K562 (cell line): ENCODE results near the gene HIRIP3. TPM values are rescaled to one million over a fixed set of nuclear protein-coding genes. Genes with fewer than 3 reads are reported as not detected.
A peak's percentile ranks its signal among the peaks of the same experiment; 100 is the strongest.

Source experiments
- ATAC-seq: fragments of 200-7000 bp; cut with Tn5 transposase; 3 replicates; pipeline ENCODE4 v1.9.1; 2020; ENCODE audit warnings: moderate library complexity
- BruUV-seq: library from RNA; stranded (reverse); fragments of 400-500 nt; replicated peaks from 2 replicates; lab custom pipeline; 2021; lab: Mats Ljungman, UMichigan
- CTCF ChIA-PET: fragments of 300-600 bp; formaldehyde crosslinking; extraction: SDS; loops from one replicate; lab custom pipeline; 2021; ENCODE audit warnings: low intra/inter-chr PET ratio; lab: Yijun Ruan, JAX
- POLR2A ChIA-PET: fragments of 300-600, 350-650 bp; sonication (Branson Sonifier 250); formaldehyde crosslinking; extraction: SDS; loops from one replicate; lab custom pipeline; 2021; ENCODE audit warnings: antibody characterized with exemption, inconsistent platforms; lab: Yijun Ruan, JAX
- DNase-seq, 4 experiments: peaks; one replicate each; pipeline versions ENCODE4 v3.0.0 to v3.0.0-alpha.2; 2011 to 2018; ENCODE audit warnings: low spot score in 3 of 4, mixed read lengths in 3 of 4; ENCODE audit errors: extremely low read depth in 1 of 4
- FAIRE-seq: peaks from 2 replicates; lab custom pipeline; 2011; peaks lifted over from hg19 to GRCh38; lab: Jason Lieb, UNC
- H2AFZ ChIP-seq: 2 replicates; pipeline ENCODE4 v1.6.0; 2011; ENCODE audit warnings: low read depth, low read length, control low read depth, inconsistent platforms
- H3K27ac ChIP-seq: fragments of 200-600 bp; 3 replicates; pipeline ENCODE4 v1.8.0; 2011; ENCODE audit warnings: low read depth, mild to moderate bottlenecking, control low read depth, inconsistent platforms, low read length, moderate library complexity, mixed read lengths; ENCODE audit errors: extremely low read depth
- H3K27me3 ChIP-seq, 2 experiments: fragments of 300-600 bp in 1 of 2; 2 replicates in 1 of 2; 3 replicates in 1 of 2; pipeline versions ENCODE4 v1.6.0 to v1.8.0; 2011; ENCODE audit warnings: inconsistent platforms in 2 of 2, low read length in 2 of 2, mild to moderate bottlenecking in 1 of 2, mixed read lengths in 1 of 2, moderate library complexity in 1 of 2; ENCODE audit not compliant: control insufficient read depth in 2 of 2, insufficient read depth in 2 of 2
- H3K36me3 ChIP-seq: fragments of 300-600 bp; 3 replicates; pipeline ENCODE4 v1.8.0; 2011; ENCODE audit warnings: mild to moderate bottlenecking, low read length, inconsistent platforms; ENCODE audit not compliant: control insufficient read depth, insufficient read depth
- H3K4me1 ChIP-seq, 2 experiments: fragments of 200-600 bp in 1 of 2; replicated peaks in 1 of 2; 2 replicates in 1 of 2; 3 replicates in 1 of 2; pipeline versions ENCODE4 v1.5.1 to v1.8.0; 2011; ENCODE audit warnings: inconsistent platforms in 2 of 2, low read length in 2 of 2, mild to moderate bottlenecking in 1 of 2, mixed read lengths in 1 of 2, moderate library complexity in 1 of 2; ENCODE audit not compliant: control insufficient read depth in 2 of 2, insufficient read depth in 2 of 2
- H3K4me2 ChIP-seq: 2 replicates; pipeline ENCODE4 v1.6.1; 2011; ENCODE audit warnings: low read length, control low read depth, inconsistent platforms, mixed read lengths; ENCODE audit not compliant: insufficient read depth
- H3K4me3 ChIP-seq: fragments of 200-600 bp; sonication (generic), shearing (Covaris generic); 2 replicates; pipeline ENCODE4 v1.5.1; 2016; ENCODE audit warnings: control low read depth, inconsistent platforms
- H3K79me2 ChIP-seq: fragments of 200-600 bp; 3 replicates; pipeline ENCODE4 v1.8.0; 2011; ENCODE audit warnings: low read length, inconsistent platforms; ENCODE audit not compliant: control insufficient read depth, insufficient read depth
- H3K9ac ChIP-seq, 2 experiments: 2 replicates each; pipeline versions ENCODE4 v1.6.0 to v1.6.1; 2011; ENCODE audit warnings: low read depth in 2 of 2, low read length in 2 of 2, control low read depth in 1 of 2, inconsistent platforms in 1 of 2, mild to moderate bottlenecking in 1 of 2, mixed read lengths in 1 of 2; ENCODE audit not compliant: insufficient read depth in 1 of 2
- H3K9me1 ChIP-seq: one replicate; pipeline ENCODE4 v1.6.0; 2011; ENCODE audit warnings: inconsistent platforms, mild to moderate bottlenecking, low read length, moderate library complexity; ENCODE audit not compliant: control insufficient read depth, insufficient read depth
- H3K9me3 ChIP-seq: replicated peaks from 2 replicates; pipeline ENCODE4 v1.5.1; 2011; ENCODE audit warnings: low read depth, low read length, inconsistent platforms; ENCODE audit not compliant: control insufficient read depth, insufficient read depth
- H4K20me1 ChIP-seq: replicated peaks from 2 replicates; pipeline ENCODE4 v1.6.1; 2011; ENCODE audit warnings: low read length, inconsistent platforms, mixed read lengths; ENCODE audit not compliant: control insufficient read depth, insufficient read depth
- BHLHE40 ChIP-seq: IDR thresholded peaks from 2 replicates; pipeline ENCODE4 v1.6.1; 2011; ENCODE audit warnings: low read length, improper control_type of control experiment
- COPS2 ChIP-seq: fragments of 450-650 bp; conservative IDR thresholded peaks from 2 replicates; pipeline ENCODE4 v1.6.1; 2016; ENCODE audit warnings: mild to moderate bottlenecking, moderate library complexity
- GATA2 ChIP-seq: sonication (generic); formaldehyde crosslinking; IDR thresholded peaks from 2 replicates; pipeline ENCODE4 v1.4.0; 2020; ENCODE audit warnings: mild to moderate bottlenecking, missing genetic modification reagents
- MAFF ChIP-seq: IDR thresholded peaks from 2 replicates; pipeline ENCODE4 v1.6.1; 2012; ENCODE audit warnings: low read length, improper control_type of control experiment
- MAFK ChIP-seq: IDR thresholded peaks from 2 replicates; pipeline ENCODE4 v1.6.1; 2011; ENCODE audit warnings: low read length, improper control_type of control experiment
- NCOA2 ChIP-seq, 2 experiments: fragments of 450-650 bp; IDR thresholded peaks; 2 replicates each; pipeline ENCODE4 v1.6.1; 2018; ENCODE audit warnings: mild to moderate bottlenecking in 2 of 2, moderate library complexity in 1 of 2; ENCODE audit not compliant: partially characterized antibody in 2 of 2
- NUFIP1 ChIP-seq: fragments of 450-650 bp; IDR thresholded peaks from 2 replicates; pipeline ENCODE4 v1.6.1; 2018; ENCODE audit not compliant: partially characterized antibody
- PKNOX1 ChIP-seq: fragments of 450-650 bp; IDR thresholded peaks from 2 replicates; pipeline ENCODE4 v1.6.1; 2016
- RCOR1 ChIP-seq, 2 experiments: IDR thresholded peaks; 2 replicates each; pipeline ENCODE4 v1.6.1; 2012; ENCODE audit warnings: low read depth in 2 of 2, low read length in 2 of 2, borderline replicate concordance in 1 of 2, improper control_type of control experiment in 1 of 2
- TCF3 ChIP-seq: sonication (generic); formaldehyde crosslinking; IDR thresholded peaks from 2 replicates; pipeline ENCODE4 v1.4.0; 2020; ENCODE audit warnings: mild to moderate bottlenecking, missing genetic modification reagents
- TEAD4 ChIP-seq, 2 experiments: sonication (generic) in 1 of 2; formaldehyde crosslinking in 1 of 2; IDR thresholded peaks; 2 replicates each; pipeline versions ENCODE4 v1.6.1 to v1.8.0; 2012 to 2022; ENCODE audit warnings: borderline replicate concordance in 1 of 2, inconsistent platforms in 1 of 2, low read length in 1 of 2, mild to moderate bottlenecking in 1 of 2, missing genetic modification reagents in 1 of 2
- ZNF316 ChIP-seq: fragments of 450-650 bp; IDR thresholded peaks from 2 replicates; pipeline ENCODE4 v1.6.1; 2016
- ZNF586 ChIP-seq: fragments of 450-650 bp; formaldehyde crosslinking; conservative IDR thresholded peaks from 2 replicates; pipeline ENCODE4 v1.4.0; 2020; ENCODE audit warnings: mild to moderate bottlenecking, moderate library complexity
- WGBS: fragments of 100-300 bp; shearing (Covaris generic); methylation state at CpG from one replicate; pipeline ENCODE4 v1.1.6; 2016; ENCODE audit warnings: low coverage, mixed read lengths; ENCODE audit not compliant: insufficient coverage; ENCODE audit errors: missing lambda C conversion rate; 5-methylcytosine and 5-hydroxymethylcytosine counted together
- in situ Hi-C: fragments of 300-500 bp; cut with MboI; formaldehyde crosslinking; loops from 4 replicates; pipeline ENCODE4 v1.15.0; 2018; ENCODE audit warnings: inconsistent platforms, mixed read lengths
- intact Hi-C: fragments of 100-400 bp; cut with micrococcal nuclease; formaldehyde crosslinking; loops from 2 replicates; pipeline ENCODE4 v1.14.2; 2022
- polyA plus RNA-seq, 8 experiments: library from polyadenylated mRNA; depleted of rRNA in 4 of 8; stranded (reverse) in 5 of 8; unstranded in 3 of 8; fragments of >200 nt; fragmentation: Nextera tagmentation in 2 of 8; fragmentation: Illumina TruSeq in 1 of 8; extraction: Ambion mirVana in 2 of 8; extraction: Trizol in 1 of 8; gene quantifications; 2 replicates each; pipeline versions ENCODE4 v1.2.1 to v1.2.3, GENCODE V29; 2011 to 2014; ENCODE audit warnings: inconsistent platforms in 1 of 8, missing spikeins in 1 of 8
- total RNA-seq, 7 experiments: library from RNA; depleted of rRNA in 6 of 7; stranded (reverse); fragments of >200 nt in 6 of 7; fragmentation: Illumina TruSeq in 2 of 7; extraction: Trizol in 2 of 7; gene quantifications; 2 replicates each; pipeline versions ENCODE4 v1.2.1 to v1.2.3, GENCODE V29; 2011 to 2021; ENCODE audit warnings: low replicate concordance in 1 of 7
- TF ChIP-seq, protein P1 (sequence below): fragments of 250-450 bp; sonication (Bioruptor Pico); IDR thresholded peaks from 2 replicates; pipeline ENCODE4 v1.8.0; 2022; ENCODE audit warnings: inconsistent platforms
- TF ChIP-seq, protein P2 (sequence below): fragments of 450-650 bp; IDR thresholded peaks from 2 replicates; pipeline ENCODE4 v1.7.1; 2018; ENCODE audit warnings: mild to moderate bottlenecking, low read depth; ENCODE audit not compliant: partially characterized antibody
- TF ChIP-seq, protein P3 (sequence below): sonication (generic); formaldehyde crosslinking; IDR thresholded peaks from 2 replicates; pipeline ENCODE4 v1.8.1; 2023; ENCODE audit warnings: mild to moderate bottlenecking, missing genetic modification reagents

The HIRIP3 gene
- total and polyA plus RNA-seq, 9 of the 15 experiments (the other 6 are each of a cell fraction or from before 2014, with no cell fraction given): 3.3 to 38.2 (median 18.2) TPM

DNA sequence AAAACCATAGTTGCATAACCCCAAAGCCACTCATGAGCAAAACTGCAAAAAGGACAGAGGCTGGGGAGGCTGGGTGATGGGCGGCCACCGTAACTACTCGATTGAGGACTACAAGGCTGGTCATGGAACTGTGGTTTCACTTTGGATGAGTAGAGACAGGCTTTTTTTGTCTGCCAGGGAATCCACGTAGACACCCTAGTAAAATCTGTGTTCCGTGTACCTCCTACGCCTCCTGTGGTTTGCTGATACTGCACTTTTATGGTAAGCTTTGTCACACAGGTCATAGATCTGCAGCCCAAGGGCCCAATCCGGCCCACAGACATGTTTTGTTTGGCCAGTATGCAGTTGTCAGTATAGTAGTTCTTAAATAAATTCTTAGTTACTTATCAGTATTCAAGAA, 37.9 kb upstream of the HIRIP3 start:
- in situ Hi-C loops (no loop called here), intact Hi-C loops (no loop called here)
- Histone ChIP-seq H3K9me1 (peaks cover 3% of the 10 kb centered on the region), H3K4me2 (no peak overlapping the region), H3K4me1 (peaks cover 0 to 25% of the 10 kb centered on the region in 2 experiments; a peak in 2 of 5 replicates), H3K27me3 (peaks cover 14 to 54% of the 10 kb centered on the region in 2 experiments; a peak in 4 of 5 replicates), H3K9ac (no peak overlapping the region), H3K36me3 (no peaks in the 10 kb centered on the region), H3K9me3 (no peaks in the 10 kb centered on the region), H3K27ac (no peak overlapping the region), H3K79me2 (no peaks in the 10 kb centered on the region), H4K20me1 (peaks cover 13% of the 10 kb centered on the region; the same call in 1 of the 2 replicates), H3K4me3 (no peak overlapping the region), H2AFZ (no peak overlapping the region)
- POLR2A ChIA-PET: no interaction called here
- CTCF ChIA-PET: no interaction called here
- BruUV-seq: no TSS peak
- WGBS: 8% methylated on average over 7 of the region's 7 CpGs
- ATAC-seq: peak; percentile 28; the same call in 2 of the 3 replicates
- peak; percentile 32 to 57 (median 46) for DNase-seq
- peak; percentile 70 for FAIRE-seq
- TF ChIP-seq GATA2 (no peak), TCF3 (CRISPR knock-in tag) (peak; percentile 68), MAFK (peak; percentile 93), COPS2 (no peak), NUFIP1 (no peak), RCOR1 (IDR thresholded peaks at IDR 0.05; ENCODE audit: borderline replicate concordance in 1 of 2, low read depth in 2 of 2, low read length in 2 of 2) (peak; percentile 84 to 98), TEAD4 (IDR thresholded peaks at IDR 0.05; ENCODE audit: low read length) (peak; percentile 59; the same call in 1 of the 2 replicates), TEAD4 (CRISPR knock-in tag; IDR thresholded peaks at IDR 0.05; ENCODE audit: borderline replicate concordance) (no peak), PKNOX1 (0 out of 2 replicates have a peak, but pooled peaks have one; percentile 6), NCOA2 (IDR thresholded peaks at IDR 0.05; ENCODE audit: partially characterized antibody in 2 of 2) (no peak), ZNF586 (CRISPR knock-in tag) (no peak), MAFF (peak; percentile 91), ZNF316 (peak; percentile 98), BHLHE40 (0 out of 2 replicates have a peak, but pooled peaks have one; percentile 13)
- TF ChIP-seq, protein P1, sequence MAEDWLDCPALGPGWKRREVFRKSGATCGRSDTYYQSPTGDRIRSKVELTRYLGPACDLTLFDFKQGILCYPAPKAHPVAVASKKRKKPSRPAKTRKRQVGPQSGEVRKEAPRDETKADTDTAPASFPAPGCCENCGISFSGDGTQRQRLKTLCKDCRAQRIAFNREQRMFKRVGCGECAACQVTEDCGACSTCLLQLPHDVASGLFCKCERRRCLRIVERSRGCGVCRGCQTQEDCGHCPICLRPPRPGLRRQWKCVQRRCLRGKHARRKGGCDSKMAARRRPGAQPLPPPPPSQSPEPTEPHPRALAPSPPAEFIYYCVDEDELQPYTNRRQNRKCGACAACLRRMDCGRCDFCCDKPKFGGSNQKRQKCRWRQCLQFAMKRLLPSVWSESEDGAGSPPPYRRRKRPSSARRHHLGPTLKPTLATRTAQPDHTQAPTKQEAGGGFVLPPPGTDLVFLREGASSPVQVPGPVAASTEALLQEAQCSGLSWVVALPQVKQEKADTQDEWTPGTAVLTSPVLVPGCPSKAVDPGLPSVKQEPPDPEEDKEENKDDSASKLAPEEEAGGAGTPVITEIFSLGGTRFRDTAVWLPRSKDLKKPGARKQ: no peak
- TF ChIP-seq, protein P2, sequence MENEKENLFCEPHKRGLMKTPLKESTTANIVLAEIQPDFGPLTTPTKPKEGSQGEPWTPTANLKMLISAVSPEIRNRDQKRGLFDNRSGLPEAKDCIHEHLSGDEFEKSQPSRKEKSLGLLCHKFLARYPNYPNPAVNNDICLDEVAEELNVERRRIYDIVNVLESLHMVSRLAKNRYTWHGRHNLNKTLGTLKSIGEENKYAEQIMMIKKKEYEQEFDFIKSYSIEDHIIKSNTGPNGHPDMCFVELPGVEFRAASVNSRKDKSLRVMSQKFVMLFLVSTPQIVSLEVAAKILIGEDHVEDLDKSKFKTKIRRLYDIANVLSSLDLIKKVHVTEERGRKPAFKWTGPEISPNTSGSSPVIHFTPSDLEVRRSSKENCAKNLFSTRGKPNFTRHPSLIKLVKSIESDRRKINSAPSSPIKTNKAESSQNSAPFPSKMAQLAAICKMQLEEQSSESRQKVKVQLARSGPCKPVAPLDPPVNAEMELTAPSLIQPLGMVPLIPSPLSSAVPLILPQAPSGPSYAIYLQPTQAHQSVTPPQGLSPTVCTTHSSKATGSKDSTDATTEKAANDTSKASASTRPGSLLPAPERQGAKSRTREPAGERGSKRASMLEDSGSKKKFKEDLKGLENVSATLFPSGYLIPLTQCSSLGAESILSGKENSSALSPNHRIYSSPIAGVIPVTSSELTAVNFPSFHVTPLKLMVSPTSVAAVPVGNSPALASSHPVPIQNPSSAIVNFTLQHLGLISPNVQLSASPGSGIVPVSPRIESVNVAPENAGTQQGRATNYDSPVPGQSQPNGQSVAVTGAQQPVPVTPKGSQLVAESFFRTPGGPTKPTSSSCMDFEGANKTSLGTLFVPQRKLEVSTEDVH: no peak
- TF ChIP-seq, protein P3, sequence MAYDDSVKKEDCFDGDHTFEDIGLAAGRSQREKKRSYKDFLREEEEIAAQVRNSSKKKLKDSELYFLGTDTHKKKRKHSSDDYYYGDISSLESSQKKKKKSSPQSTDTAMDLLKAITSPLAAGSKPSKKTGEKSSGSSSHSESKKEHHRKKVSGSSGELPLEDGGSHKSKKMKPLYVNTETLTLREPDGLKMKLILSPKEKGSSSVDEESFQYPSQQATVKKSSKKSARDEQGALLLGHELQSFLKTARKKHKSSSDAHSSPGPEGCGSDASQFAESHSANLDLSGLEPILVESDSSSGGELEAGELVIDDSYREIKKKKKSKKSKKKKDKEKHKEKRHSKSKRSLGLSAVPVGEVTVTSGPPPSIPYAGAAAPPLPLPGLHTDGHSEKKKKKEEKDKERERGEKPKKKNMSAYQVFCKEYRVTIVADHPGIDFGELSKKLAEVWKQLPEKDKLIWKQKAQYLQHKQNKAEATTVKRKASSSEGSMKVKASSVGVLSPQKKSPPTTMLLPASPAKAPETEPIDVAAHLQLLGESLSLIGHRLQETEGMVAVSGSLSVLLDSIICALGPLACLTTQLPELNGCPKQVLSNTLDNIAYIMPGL: no peak
